Suprapubic skin (tissue), 4 donors: ENCODE results near the gene JUP. TPM values are rescaled to one million over a fixed set of nuclear protein-coding genes. Genes with fewer than 3 reads are reported as not detected.
A peak's percentile ranks its signal among the peaks of the same experiment; 100 is the strongest.

Experiments used
- DNase-seq, 2 donors: peaks; one replicate each; pipeline ENCODE4 v3.0.0-alpha.2; 2019; ENCODE audit warnings: low spot score in 2 of 2
- H3K27ac ChIP-seq: fragments of 200-600 bp; sonication (generic); one replicate; pipeline ENCODE4 v1.5.1; 2019
- H3K27me3 ChIP-seq: fragments of 200-600 bp; sonication (generic); one replicate; pipeline ENCODE4 v1.5.1; 2019
- H3K36me3 ChIP-seq: fragments of 200-600 bp; sonication (generic); one replicate; pipeline ENCODE4 v1.5.1; 2019
- H3K4me1 ChIP-seq: fragments of 200-600 bp; sonication (generic); one replicate; pipeline ENCODE4 v1.5.1; 2019
- H3K4me3 ChIP-seq: fragments of 200-600 bp; sonication (generic); one replicate; pipeline ENCODE4 v1.5.1; 2019; ENCODE audit warnings: mild to moderate bottlenecking
- H3K9me3 ChIP-seq: fragments of 200-600 bp; sonication (generic); one replicate; pipeline ENCODE4 v1.5.1; 2019
- CTCF ChIP-seq, 2 donors: fragments of 200-600 bp in 1 of 2; fragments of 450-650 bp in 1 of 2; sonication (generic) in 1 of 2; IDR thresholded peaks; one replicate each; pipeline ENCODE4 v1.5.1; 2016 to 2019; ENCODE audit warnings: antibody characterized with exemption in 2 of 2, mild to moderate bottlenecking in 1 of 2, moderate library complexity in 1 of 2
- EP300 ChIP-seq: sonication (generic); formaldehyde crosslinking; IDR thresholded peaks from one replicate; pipeline ENCODE4 v1.6.1; 2017; ENCODE audit warnings: antibody characterized with exemption
- POLR2A ChIP-seq, 2 donors: fragments of 450-650 bp; IDR thresholded peaks; one replicate each; pipeline ENCODE4 v1.6.1; 2017; ENCODE audit warnings: antibody characterized with exemption in 2 of 2, mild to moderate bottlenecking in 2 of 2, moderate library complexity in 2 of 2
- POLR2AphosphoS5 ChIP-seq, 3 donors: sonication (generic); formaldehyde crosslinking; IDR thresholded peaks; one replicate each; pipeline ENCODE4 v1.6.1; 2017; ENCODE audit warnings: antibody characterized with exemption in 3 of 3
- WGBS: methylation state at CpG from one replicate; pipeline ENCODE4 v1.1.5; 2018; 5-methylcytosine and 5-hydroxymethylcytosine counted together
- total RNA-seq, 4 donors: library from RNA; depleted of rRNA; stranded (reverse); fragments of >200 nt; gene quantifications; one replicate each; pipeline ENCODE4 v1.1.0, GENCODE V29; 2016

Gene JUP
- total RNA-seq, 4 donors from 2014 or later: 1,107 to 2,369 (median 1,992) TPM

- DNase-seq: no peak
- Histone ChIP-seq H3K4me3 (peak overlapping the region; percentile 55), H3K27me3 (peaks cover 61% of the 10 kb centered on the region), H3K4me1 (peaks cover 36% of the 10 kb centered on the region), H3K9me3 (no peaks in the 10 kb centered on the region), H3K36me3 (no peaks in the 10 kb centered on the region), H3K27ac (no peak overlapping the region)
- no peak for TF ChIP-seq POLR2AphosphoS5 (IDR thresholded peaks at IDR 0.05)
- no peak for TF ChIP-seq POLR2A (IDR thresholded peaks at IDR 0.05)
- no peak for TF ChIP-seq EP300
- no peak for TF ChIP-seq CTCF (IDR thresholded peaks at IDR 0.05)
- WGBS: 3% methylated on average over 21 of the region's 23 CpGs
These were observed 51.6 kb downstream of the JUP start for GRCh38 chr17:41734949-41735313.

- WGBS: 1% methylated on average over 32 of the region's 77 CpGs
- peak within 1 kb of the TSS; percentile 55 for H3K4me3 ChIP-seq
- H3K9me3 ChIP-seq: no peaks in the 10 kb centered on the region
- H3K27ac ChIP-seq: no peak within 1 kb of the TSS
- no peaks in the 10 kb centered on the region for H3K36me3 ChIP-seq
- no peak for DNase-seq
- peaks cover 61% of the 10 kb centered on the region for H3K27me3 ChIP-seq
- TF ChIP-seq POLR2A (IDR thresholded peaks at IDR 0.05) (no peak), EP300 (no peak), POLR2AphosphoS5 (IDR thresholded peaks at IDR 0.05) (no peak), CTCF (IDR thresholded peaks at IDR 0.05) (no peak)
- peaks cover 34% of the 10 kb centered on the region for H3K4me1 ChIP-seq
These were observed 52.2 kb downstream of the JUP start, which contains the start of gene HAP1 for GRCh38 chr17:41734139-41734948. HAP1 (minus strand) TSS chr17:41734643; CDS start chr17:41734634, 9 bp downstream.

- DNase-seq: no peak
- WGBS: 19% methylated on average over 18 of the region's 40 CpGs
These were observed 53.0 kb downstream of the JUP start for GRCh38 chr17:41733348-41734138.

GRCh38 chr17:41731836-41732235 is 54.7 kb downstream of the JUP start:
- peaks cover 51% of the 10 kb centered on the region for H3K27me3 ChIP-seq
- TF ChIP-seq EP300: no peak
- TF ChIP-seq POLR2A (IDR thresholded peaks at IDR 0.05): no peak
- no peak for TF ChIP-seq CTCF (IDR thresholded peaks at IDR 0.05)
- no peak for TF ChIP-seq POLR2AphosphoS5 (IDR thresholded peaks at IDR 0.05)
- 78% methylated on average over 2 of the region's 3 CpGs for WGBS

More at GRCh38 chr17:41733348-41734138, 53.0 kb downstream of the JUP start:
- Histone ChIP-seq H3K27ac (no peak overlapping the region), H3K27me3 (peaks cover 61% of the 10 kb centered on the region), H3K4me1 (peaks cover 33% of the 10 kb centered on the region), H3K9me3 (no peaks in the 10 kb centered on the region), H3K4me3 (peak overlapping the region; percentile 55), H3K36me3 (no peaks in the 10 kb centered on the region)
- TF ChIP-seq CTCF (IDR thresholded peaks at IDR 0.05): no peak
- TF ChIP-seq POLR2A (IDR thresholded peaks at IDR 0.05): no peak
- TF ChIP-seq EP300: no peak
- no peak for TF ChIP-seq POLR2AphosphoS5 (IDR thresholded peaks at IDR 0.05)

GRCh38 chr17:41730479-41730878 is 56.0 kb downstream of the JUP start:
- no peak for TF ChIP-seq EP300
- TF ChIP-seq POLR2AphosphoS5 (IDR thresholded peaks at IDR 0.05): no peak
- no peak for TF ChIP-seq CTCF (IDR thresholded peaks at IDR 0.05)
- no peak for TF ChIP-seq POLR2A (IDR thresholded peaks at IDR 0.05)
- Histone ChIP-seq H3K4me1 (peaks cover 21% of the 10 kb centered on the region), H3K9me3 (no peaks in the 10 kb centered on the region), H3K27ac (no peak overlapping the region), H3K27me3 (peaks cover 37% of the 10 kb centered on the region), H3K36me3 (no peaks in the 10 kb centered on the region), H3K4me3 (no peak overlapping the region)
- no peak for DNase-seq
- 61% methylated on average over 4 of the region's 4 CpGs for WGBS

More at GRCh38 chr17:41731836-41732235, 54.7 kb downstream of the JUP start:
- H3K4me3 ChIP-seq: no peak overlapping the region
- peaks cover 22% of the 10 kb centered on the region for H3K4me1 ChIP-seq
- H3K27ac ChIP-seq: no peak overlapping the region
- H3K36me3 ChIP-seq: no peaks in the 10 kb centered on the region
- H3K9me3 ChIP-seq: no peaks in the 10 kb centered on the region
- no peak for DNase-seq
